ENCODE results near the gene MON1A.

DNA sequence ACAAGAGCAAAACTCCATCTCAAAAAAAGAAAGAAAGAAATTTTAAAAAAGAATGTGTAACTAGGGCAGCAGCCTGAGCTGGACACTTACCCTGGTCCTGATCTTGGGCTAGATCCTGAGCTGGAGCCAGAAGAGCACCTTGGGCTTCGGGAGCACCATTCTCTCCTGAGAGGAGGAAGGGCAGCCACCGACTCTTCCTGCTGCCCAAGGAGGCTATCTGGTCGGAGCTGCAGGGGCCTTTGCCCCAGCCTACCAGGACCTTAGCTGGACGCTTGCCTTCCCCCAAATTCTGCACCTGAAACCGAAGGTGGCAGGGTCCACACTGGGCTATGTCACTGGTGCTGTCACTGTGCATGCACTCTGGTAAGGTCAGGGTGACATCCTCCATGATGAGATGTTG is 53.0 kb downstream of the MON1A start:
- TF ChIP-seq, protein P1, sequence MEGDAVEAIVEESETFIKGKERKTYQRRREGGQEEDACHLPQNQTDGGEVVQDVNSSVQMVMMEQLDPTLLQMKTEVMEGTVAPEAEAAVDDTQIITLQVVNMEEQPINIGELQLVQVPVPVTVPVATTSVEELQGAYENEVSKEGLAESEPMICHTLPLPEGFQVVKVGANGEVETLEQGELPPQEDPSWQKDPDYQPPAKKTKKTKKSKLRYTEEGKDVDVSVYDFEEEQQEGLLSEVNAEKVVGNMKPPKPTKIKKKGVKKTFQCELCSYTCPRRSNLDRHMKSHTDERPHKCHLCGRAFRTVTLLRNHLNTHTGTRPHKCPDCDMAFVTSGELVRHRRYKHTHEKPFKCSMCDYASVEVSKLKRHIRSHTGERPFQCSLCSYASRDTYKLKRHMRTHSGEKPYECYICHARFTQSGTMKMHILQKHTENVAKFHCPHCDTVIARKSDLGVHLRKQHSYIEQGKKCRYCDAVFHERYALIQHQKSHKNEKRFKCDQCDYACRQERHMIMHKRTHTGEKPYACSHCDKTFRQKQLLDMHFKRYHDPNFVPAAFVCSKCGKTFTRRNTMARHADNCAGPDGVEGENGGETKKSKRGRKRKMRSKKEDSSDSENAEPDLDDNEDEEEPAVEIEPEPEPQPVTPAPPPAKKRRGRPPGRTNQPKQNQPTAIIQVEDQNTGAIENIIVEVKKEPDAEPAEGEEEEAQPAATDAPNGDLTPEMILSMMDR (IDR thresholded peaks at IDR 0.05), result no peak
- TF ChIP-seq POLR2A (IDR thresholded peaks at IDR 0.05; ENCODE audit: low read depth) (no peak), EP300 (IDR thresholded peaks at IDR 0.05) (no peak)
